ENCODE data around the gene OR6B3. TPM values are rescaled to one million over a fixed set of nuclear protein-coding genes. Genes with fewer than 3 reads are reported as not detected.
A peak's percentile ranks its signal among the peaks of the same experiment; 100 is the strongest.
"Not testable (repeated sequence)": the region's sequence is repeated elsewhere in the genome, so short reads cannot be mapped to it uniquely, and the experiment has no call there.

OR6B3 gene
- total RNA-seq, 1 experiment from 2014 or later: not detected

DNA sequence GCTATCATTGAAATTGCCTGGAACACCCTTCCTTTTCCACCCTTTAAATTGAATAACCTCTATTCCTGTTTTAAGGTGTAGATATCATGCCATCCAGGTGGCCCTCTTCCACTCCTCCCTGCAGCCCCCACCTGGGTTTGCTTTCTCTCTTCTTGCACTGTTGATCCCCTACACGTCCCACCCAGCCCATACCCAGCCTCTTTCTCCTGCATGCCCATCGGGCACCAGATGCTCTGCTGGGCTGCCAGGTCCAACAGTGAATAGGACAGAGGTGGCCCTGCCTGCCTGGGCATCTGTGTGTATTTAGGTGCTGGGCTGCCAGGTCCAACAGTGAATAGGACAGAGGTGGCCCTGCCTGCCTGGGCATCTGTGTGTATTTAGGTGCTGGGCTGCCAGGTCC, 9.2 kb downstream of the OR6B3 start:
- not testable (repeated sequence) for DNase-seq (ENCODE audit: low read depth)

- no peak for DNase-seq (ENCODE audit: low read depth)
Measured at GRCh38 chr2:240043279-240043989, 9.9 kb downstream of the OR6B3 start.

GRCh38 chr2:240042740-240043139, 10.6 kb downstream of the OR6B3 start:
- no peak for DNase-seq (ENCODE audit: low read depth)

DNA sequence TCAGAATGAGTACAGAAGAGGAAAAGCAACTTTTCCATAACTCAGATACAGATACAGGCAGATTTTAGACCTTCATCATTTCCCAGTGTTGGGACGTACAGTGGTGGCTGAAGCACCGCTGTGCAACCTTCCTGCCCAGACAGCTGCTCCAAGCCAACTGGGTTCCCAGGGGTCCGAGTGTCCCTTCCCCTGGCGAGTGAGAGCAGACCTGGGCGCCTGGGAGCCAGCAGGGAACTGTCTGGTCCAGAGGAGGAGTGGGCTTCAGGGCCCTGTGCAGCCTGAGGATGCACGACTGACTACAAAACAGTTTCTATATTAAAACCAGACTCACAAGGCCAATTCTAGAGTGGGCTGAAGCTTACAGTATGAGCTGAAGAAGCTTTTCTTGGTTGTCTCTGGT, 12.0 kb downstream of the OR6B3 start:
- DNase-seq (ENCODE audit: low read depth): no peak

DNA sequence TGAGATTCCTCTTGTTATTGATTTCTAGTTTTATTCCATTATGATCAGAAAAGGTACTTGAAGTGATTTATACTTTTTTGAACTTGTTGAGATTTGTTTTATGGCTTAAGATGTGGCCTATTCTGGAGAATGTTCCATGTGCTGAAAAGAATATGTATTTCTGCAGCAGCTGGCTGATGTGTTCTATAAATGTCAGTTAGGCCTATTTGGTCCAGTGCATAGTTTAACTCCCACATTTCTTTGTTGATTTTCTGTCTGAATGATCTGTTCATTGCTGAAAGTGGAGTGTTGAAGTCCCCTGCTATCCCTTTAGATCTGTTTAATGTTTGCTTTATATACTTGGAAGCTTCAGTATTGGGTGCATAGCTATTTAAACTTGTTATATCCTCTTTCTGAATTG, 16.0 kb downstream of the OR6B3 start:
- no peak for DNase-seq (ENCODE audit: low read depth)

- no peak for DNase-seq (ENCODE audit: low read depth)
Measured at GRCh38 chr2:240033330-240033678, 20.0 kb downstream of the OR6B3 start.

DNA sequence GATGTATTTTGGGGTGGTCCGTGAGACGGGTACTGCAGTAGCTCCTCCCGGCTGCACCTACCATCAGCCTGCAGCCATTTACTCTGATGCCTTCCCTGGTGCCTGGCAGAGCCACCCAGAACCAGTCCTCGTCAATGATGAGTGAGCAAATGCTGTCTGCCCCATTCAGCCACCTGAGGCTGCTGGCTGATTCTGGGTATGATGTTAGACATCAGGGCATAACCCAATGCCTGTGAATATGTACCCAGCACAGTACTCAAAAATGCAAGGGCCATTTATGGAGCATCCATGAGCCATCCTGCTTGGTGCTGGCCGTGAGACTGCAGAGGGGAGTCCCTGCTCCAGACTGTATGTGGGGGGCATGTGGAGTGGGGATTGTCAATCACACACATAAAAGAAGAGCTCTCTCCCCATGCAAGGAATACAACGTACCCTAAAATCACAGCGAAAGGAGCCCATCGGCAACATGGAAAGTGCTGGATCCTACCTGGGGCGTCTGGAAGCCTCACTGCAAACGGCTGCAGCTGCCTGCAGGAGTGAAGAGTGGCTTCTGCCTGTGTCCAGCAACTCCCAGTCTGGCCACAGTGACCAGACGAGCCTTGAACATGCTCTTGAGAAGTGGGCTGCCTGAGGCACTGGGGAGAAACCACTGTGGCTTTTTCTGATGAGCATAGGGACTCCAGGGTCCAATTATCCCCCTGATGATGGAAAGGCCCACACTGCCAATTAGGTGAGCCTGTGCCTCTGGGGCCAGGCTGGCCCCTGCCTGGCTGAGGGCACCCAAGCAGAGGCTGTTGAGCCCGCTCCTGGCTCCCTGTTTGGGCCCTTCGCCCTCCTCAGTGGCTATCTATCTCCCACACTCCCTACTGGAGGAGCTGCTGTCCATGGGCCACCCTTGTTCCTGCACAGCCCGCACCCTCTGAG, 20.7 kb downstream of the OR6B3 start:
- no peak for DNase-seq (ENCODE audit: low read depth)

GRCh38 chr2:240030379-240031094, 22.8 kb downstream of the OR6B3 start, which contains the start of gene OR6B2:
TSS of gene OR6B2 (minus strand) at chr2:240030429. CDS start at chr2:240030429, 0 bp downstream.
- DNase-seq (ENCODE audit: low read depth): no peak

DNA sequence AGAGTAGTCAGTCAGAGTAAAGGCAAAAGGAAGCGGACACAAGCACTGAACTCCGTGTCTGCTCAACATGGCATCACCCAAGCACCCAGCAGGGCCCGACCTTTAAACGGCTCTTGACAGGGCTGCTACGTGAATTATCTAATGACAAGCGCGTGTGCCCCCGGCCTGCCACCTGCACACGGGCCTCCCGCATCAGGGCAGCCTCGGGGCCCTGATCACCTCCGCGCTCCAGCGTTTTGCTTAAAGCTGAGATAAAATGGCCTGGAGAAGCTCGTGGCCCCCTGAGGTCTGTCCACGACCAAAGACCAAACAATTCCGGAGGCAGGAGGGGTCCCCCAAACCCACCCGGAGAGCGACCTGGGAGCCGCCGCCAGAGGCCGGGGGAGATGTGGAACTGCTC, 28.6 kb downstream of the OR6B3 start:
- DNase-seq (ENCODE audit: low read depth): no peak

- DNase-seq (ENCODE audit: low read depth): no peak
Measured at GRCh38 chr2:240023792-240024191, 29.5 kb downstream of the OR6B3 start.

DNA sequence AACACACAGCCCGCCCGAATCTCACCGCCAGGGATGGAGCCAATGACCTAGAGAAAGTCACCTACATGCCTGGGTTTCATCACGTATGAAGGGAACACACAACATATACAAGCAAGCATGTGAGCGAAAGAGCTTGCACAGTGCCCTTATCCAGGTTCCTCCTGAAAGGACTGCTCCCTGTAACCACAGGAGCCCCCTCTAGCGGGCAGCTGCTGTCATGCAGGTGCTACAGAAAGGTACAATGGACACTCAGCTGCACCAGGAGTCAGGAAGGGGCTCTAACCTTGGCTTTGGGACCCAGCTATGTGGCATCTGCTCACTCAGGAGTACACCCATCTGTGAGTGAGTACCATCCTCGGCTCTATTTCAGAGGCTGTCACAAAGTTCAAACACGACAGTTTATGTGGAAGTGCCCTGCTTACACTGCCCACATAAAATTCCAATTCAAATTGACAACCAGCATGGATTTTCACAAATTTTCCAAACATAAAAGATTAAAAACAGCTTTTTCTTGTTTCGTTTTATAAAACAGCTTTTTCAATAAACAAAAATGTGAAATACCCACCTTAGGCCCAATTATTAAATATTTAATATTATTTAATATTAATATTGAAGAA, 31.7 kb downstream of the OR6B3 start:
- peak; percentile 44 for DNase-seq (ENCODE audit: low read depth)

GRCh38 chr2:240018071-240018750, 35.1 kb downstream of the OR6B3 start:
- DNase-seq (ENCODE audit: low read depth): no peak

DNA sequence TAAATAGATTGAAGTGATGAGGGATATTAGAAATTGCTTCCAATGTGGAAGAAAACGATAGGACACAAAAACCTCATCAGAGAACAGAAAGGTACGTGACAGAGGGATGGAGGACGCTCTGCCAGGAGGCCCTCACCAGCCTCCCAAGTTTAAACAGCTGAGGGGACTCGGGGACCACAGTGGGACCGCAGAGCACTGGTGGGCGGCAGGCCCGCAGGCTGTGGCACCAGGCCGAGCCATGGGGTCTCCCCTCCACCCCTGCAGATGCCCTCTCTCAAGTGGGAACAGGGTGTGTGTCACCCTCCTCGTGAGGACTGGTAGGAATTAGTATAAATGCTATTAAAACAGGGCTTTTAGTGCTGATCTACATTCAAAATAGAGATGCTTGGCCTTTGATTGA, 39.0 kb downstream of the OR6B3 start:
- no peak for DNase-seq (ENCODE audit: low read depth)

- peak; percentile 9 for DNase-seq (ENCODE audit: low read depth)
Measured at GRCh38 chr2:240013343-240013742, 40.0 kb downstream of the OR6B3 start.

- no peak for DNase-seq (ENCODE audit: low read depth)
Measured at GRCh38 chr2:240002983-240003382, 50.3 kb downstream of the OR6B3 start.

DNA sequence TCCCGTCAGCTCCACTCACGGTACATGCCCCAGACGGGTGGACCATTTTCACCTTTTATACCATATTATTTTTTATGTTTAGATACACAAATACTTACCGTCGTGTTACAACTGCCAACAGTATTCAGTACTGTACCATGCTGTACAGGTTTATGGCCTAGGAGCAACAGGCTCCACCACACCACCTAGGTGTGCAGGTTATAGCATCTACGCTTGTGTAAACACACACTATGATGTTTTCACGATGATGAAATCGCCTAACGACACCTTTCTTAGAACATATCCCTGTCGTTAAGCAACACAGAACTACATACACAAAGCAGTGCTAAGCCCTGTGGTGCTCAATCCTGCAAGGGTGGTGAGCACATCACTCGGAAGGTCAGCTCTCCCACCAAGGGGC, 52.6 kb downstream of the OR6B3 start:
- no peak for DNase-seq (ENCODE audit: low read depth)

- no peak for DNase-seq (ENCODE audit: low read depth)
Measured at GRCh38 chr2:239997686-239998409, 55.5 kb downstream of the OR6B3 start.
